H1 (cell line): ENCODE data around the gene ARMS2. TPM values are rescaled to one million over a fixed set of nuclear protein-coding genes. Genes with fewer than 3 reads are reported as not detected.

ENCODE experiments used
- CTCF ChIA-PET: fragments of 300-600 bp; sonication (Branson Sonifier 250); formaldehyde crosslinking; loops from one replicate; lab custom pipeline; 2021; ENCODE audit not compliant: partially characterized antibody; lab: Charles Lee
- POLR2A ChIA-PET: fragments of 300-600 bp; sonication (Branson Sonifier 250); formaldehyde crosslinking; loops from one replicate; lab custom pipeline; 2021; ENCODE audit warnings: inconsistent platforms; ENCODE audit not compliant: partially characterized antibody; lab: Charles Lee
- DNase-seq, 2 experiments: peaks; one replicate each; pipeline versions ENCODE4 v3.0.0 to v3.0.0-alpha.2; 2010 to 2022; ENCODE audit warnings: low spot score in 2 of 2, low read depth in 1 of 2, mixed read lengths in 1 of 2
- FAIRE-seq: peaks from 2 replicates; lab custom pipeline; 2011; peaks lifted over from hg19 to GRCh38; lab: Jason Lieb, UNC
- H2AFZ ChIP-seq: 2 replicates; pipeline ENCODE4 v1.8.1; 2012; ENCODE audit warnings: low read length, inconsistent platforms
- H2AK5ac ChIP-seq: 2 replicates; pipeline ENCODE4 v1.6.1; 2013; ENCODE audit warnings: low read depth, low read length
- H2BK120ac ChIP-seq: replicated peaks from 2 replicates; pipeline ENCODE3; 2013; ENCODE audit warnings: low read depth, low read length, inconsistent platforms
- H2BK12ac ChIP-seq: 2 replicates; pipeline ENCODE4 v1.6.1; 2013; ENCODE audit warnings: low read depth, low read length
- H2BK15ac ChIP-seq: 2 replicates; pipeline ENCODE4 v1.6.1; 2013; ENCODE audit warnings: low read length
- H2BK20ac ChIP-seq: 2 replicates; pipeline ENCODE4 v1.6.1; 2013; ENCODE audit warnings: low read length
- H2BK5ac ChIP-seq: 2 replicates; pipeline ENCODE4 v1.6.1; 2013; ENCODE audit warnings: low read depth, low read length
- H3K14ac ChIP-seq: 2 replicates; pipeline ENCODE4 v1.6.1; 2013; ENCODE audit warnings: inconsistent platforms; ENCODE audit not compliant: insufficient read length
- H3K18ac ChIP-seq: 2 replicates; pipeline ENCODE4 v1.6.1; 2013; ENCODE audit warnings: low read length; ENCODE audit errors: extremely low read depth
- H3K23ac ChIP-seq: 2 replicates; pipeline ENCODE4 v1.6.1; 2013; ENCODE audit warnings: inconsistent platforms; ENCODE audit not compliant: insufficient read length
- H3K23me2 ChIP-seq: 2 replicates; pipeline ENCODE4 v1.6.1; 2013; ENCODE audit warnings: low read depth, low read length
- H3K27ac ChIP-seq: 2 replicates; pipeline ENCODE4 v1.6.1; 2011; ENCODE audit warnings: low read depth, low read length, inconsistent platforms
- H3K27me3 ChIP-seq, 4 experiments: replicated peaks in 1 of 4; 1 replicate in 1 of 4; 2 replicates in 3 of 4; pipeline versions ENCODE4 v1.6.1 to v1.8.1; 2011 to 2013; ENCODE audit warnings: low read length in 3 of 4, mild to moderate bottlenecking in 3 of 4, inconsistent platforms in 2 of 4, mixed read lengths in 2 of 4, moderate library complexity in 1 of 4; ENCODE audit not compliant: control insufficient read depth in 3 of 4, insufficient read depth in 3 of 4; ENCODE audit errors: extremely low read depth in 1 of 4
- H3K36me3 ChIP-seq, 4 experiments: 2 replicates each; pipeline versions ENCODE4 v1.6.1 to v1.8.1; 2011 to 2013; ENCODE audit warnings: mild to moderate bottlenecking in 4 of 4, low read length in 3 of 4, moderate library complexity in 2 of 4, control low read depth in 1 of 4, inconsistent platforms in 1 of 4; ENCODE audit not compliant: insufficient read depth in 4 of 4, control insufficient read depth in 2 of 4
- H3K4ac ChIP-seq: replicated peaks from 2 replicates; pipeline ENCODE3; 2013; ENCODE audit warnings: low read length, low read depth, mixed read lengths, inconsistent platforms; ENCODE audit not compliant: insufficient read length
- H3K4me1 ChIP-seq, 4 experiments: replicated peaks in 1 of 4; 1 replicate in 1 of 4; 2 replicates in 3 of 4; pipeline versions ENCODE4 v1.6.1 to v1.8.1; 2011 to 2013; ENCODE audit warnings: low read length in 3 of 4, inconsistent platforms in 2 of 4, mixed read lengths in 1 of 4; ENCODE audit not compliant: insufficient read depth in 4 of 4, control insufficient read depth in 3 of 4
- H3K4me2 ChIP-seq, 2 experiments: 2 replicates each; pipeline versions ENCODE4 v1.6.1 to v1.8.1; 2011 to 2013; ENCODE audit warnings: low read depth in 2 of 2, low read length in 2 of 2, control low read depth in 1 of 2, inconsistent platforms in 1 of 2, mild to moderate bottlenecking in 1 of 2; ENCODE audit not compliant: insufficient read depth in 1 of 2
- H3K4me3 ChIP-seq, 4 experiments: fragments of 200-600, 300-600 bp in 1 of 4; sonication (generic), shearing (Covaris generic), sonication (Bioruptor Twin) in 1 of 4; 2 replicates each; pipeline versions ENCODE4 v1.5.1 to v1.8.1; 2011 to 2016; ENCODE audit warnings: low read length in 4 of 4, low read depth in 3 of 4, control low read depth in 2 of 4, inconsistent platforms in 2 of 4, mild to moderate bottlenecking in 2 of 4, mixed read lengths in 1 of 4, moderate library complexity in 1 of 4; ENCODE audit not compliant: insufficient read depth in 2 of 4; ENCODE audit errors: extremely low read depth in 1 of 4
- H3K56ac ChIP-seq: replicated peaks from 2 replicates; pipeline ENCODE3; 2013; ENCODE audit warnings: low read depth, mild to moderate bottlenecking, mixed read lengths, low read length, inconsistent platforms; ENCODE audit not compliant: insufficient read length
- H3K79me1 ChIP-seq: 2 replicates; pipeline ENCODE4 v1.6.1; 2013; ENCODE audit warnings: low read depth, low read length, control low read depth
- H3K79me2 ChIP-seq, 2 experiments: 2 replicates each; pipeline versions ENCODE4 v1.6.1 to v1.8.1; 2012 to 2013; ENCODE audit warnings: low read length in 2 of 2, mild to moderate bottlenecking in 2 of 2, inconsistent platforms in 1 of 2; ENCODE audit not compliant: insufficient read depth in 2 of 2, control insufficient read depth in 1 of 2
- H3K9ac ChIP-seq, 4 experiments: replicated peaks in 1 of 4; 1 replicate in 1 of 4; 2 replicates in 3 of 4; pipeline versions ENCODE4 v1.6.1 to v1.8.1; 2011 to 2013; ENCODE audit warnings: low read depth in 3 of 4, low read length in 3 of 4, control low read depth in 2 of 4, mild to moderate bottlenecking in 2 of 4, moderate library complexity in 2 of 4, inconsistent platforms in 1 of 4; ENCODE audit errors: extremely low read depth in 1 of 4
- H3K9me3 ChIP-seq, 2 experiments: 2 replicates each; pipeline versions ENCODE4 v1.6.1 to v1.8.1; 2012 to 2013; ENCODE audit warnings: mild to moderate bottlenecking in 2 of 2, moderate library complexity in 2 of 2, control low read depth in 1 of 2, inconsistent platforms in 1 of 2, low read depth in 1 of 2, low read length in 1 of 2, mixed read lengths in 1 of 2; ENCODE audit not compliant: insufficient read depth in 2 of 2
- H4K20me1 ChIP-seq, 2 experiments: replicated peaks in 1 of 2; 2 replicates each; pipeline versions ENCODE3 to v1.8.1; 2011 to 2013; ENCODE audit warnings: inconsistent platforms in 2 of 2, low read length in 2 of 2, mild to moderate bottlenecking in 1 of 2; ENCODE audit not compliant: insufficient read depth in 2 of 2, control insufficient read depth in 1 of 2
- H4K5ac ChIP-seq: 2 replicates; pipeline ENCODE4 v1.6.1; 2013; ENCODE audit warnings: low read length, low read depth, mixed read lengths, inconsistent platforms; ENCODE audit not compliant: insufficient read length
- H4K8ac ChIP-seq: 2 replicates; pipeline ENCODE4 v1.8.0; 2013; ENCODE audit warnings: mild to moderate bottlenecking, moderate library complexity, low read length, inconsistent platforms; ENCODE audit not compliant: insufficient read depth; ENCODE audit errors: extremely low read depth
- H4K91ac ChIP-seq: replicated peaks from 2 replicates; pipeline ENCODE3; 2013; ENCODE audit warnings: low read length, mixed read lengths, inconsistent platforms; ENCODE audit not compliant: insufficient read length
- CHD2 ChIP-seq: IDR thresholded peaks from 2 replicates; pipeline ENCODE4 v1.6.1; 2012; ENCODE audit warnings: low read length, improper control_type of control experiment
- JUN ChIP-seq: IDR thresholded peaks from 2 replicates; pipeline ENCODE4 v1.6.1; 2011; ENCODE audit warnings: low read depth, mild to moderate bottlenecking, improper control_type of control experiment, low read length
- POLR2AphosphoS5 ChIP-seq: IDR thresholded peaks from 2 replicates; pipeline ENCODE4 v1.6.1; 2011; ENCODE audit warnings: low read depth, low read length
- RAD21 ChIP-seq, 2 experiments: IDR thresholded peaks in 1 of 2; conservative IDR thresholded peaks in 1 of 2; 2 replicates each; pipeline ENCODE4 v1.6.1; 2011; ENCODE audit warnings: low read depth in 2 of 2, low read length in 2 of 2, improper control_type of control experiment in 1 of 2, inconsistent platforms in 1 of 2, mild to moderate bottlenecking in 1 of 2, moderate library complexity in 1 of 2
- RNF2 ChIP-seq: fragments of 200-900, 300-1000 bp; sonication (generic); IDR thresholded peaks from 2 replicates; pipeline ENCODE4 v1.7.1; 2016; ENCODE audit warnings: borderline replicate concordance, low read depth, mild to moderate bottlenecking, antibody characterized with exemption, low read length; ENCODE audit not compliant: poor library complexity, severe bottlenecking; ENCODE audit errors: missing control alignments
- TBP ChIP-seq: IDR thresholded peaks from 2 replicates; pipeline ENCODE4 v1.6.1; 2011; ENCODE audit warnings: low read depth, low read length, improper control_type of control experiment
- YY1 ChIP-seq: IDR thresholded peaks from 2 replicates; pipeline ENCODE4 v1.6.1; 2011; ENCODE audit warnings: low read depth, mild to moderate bottlenecking, low read length
- WGBS, 2 experiments: shearing (Covaris generic) in 1 of 2; methylation state at CpG; one replicate each; pipeline versions ENCODE4 v1.1.6 to v1.1.7; 2013 to 2015; ENCODE audit warnings: low lambda C conversion rate in 2 of 2, mixed read lengths in 2 of 2, inconsistent platforms in 1 of 2, low coverage in 1 of 2, missing lambda C conversion rate in 1 of 2; ENCODE audit not compliant: insufficient replicate concordance in 2 of 2, insufficient coverage in 1 of 2, insufficient read length in 1 of 2; ENCODE audit errors: extremely low coverage in 1 of 2, missing lambda C conversion rate in 1 of 2; 5-methylcytosine and 5-hydroxymethylcytosine counted together
- polyA plus RNA-seq, 7 experiments: library from polyadenylated mRNA; depleted of rRNA in 3 of 7; stranded (reverse) in 5 of 7; unstranded in 2 of 7; fragments of >200 nt in 5 of 7; fragments of 200-250 nt in 2 of 7; gene quantifications; 1 replicate in 5 of 7; 2 replicates in 1 of 7; 4 replicates in 1 of 7; pipeline versions ENCODE4 v1.2.1 to v1.2.3, GENCODE V29; 2011 to 2013; ENCODE audit warnings: missing spikeins in 2 of 7, mixed read lengths in 2 of 7
- total RNA-seq: library from RNA; stranded (reverse); fragmentation: NEBNext Ultra II Directional; extraction: Animal tissue kit (Norgen Biotek cat#: 25700); gene quantifications from 2 replicates; pipeline ENCODE4 v1.2.1, GENCODE V29; 2021
- TF ChIP-seq, protein P1 (sequence below): IDR thresholded peaks from 2 replicates; pipeline ENCODE4 v1.6.1; 2011; ENCODE audit warnings: low read length, improper control_type of control experiment
- TF ChIP-seq, protein P2 (sequence below): IDR thresholded peaks from 2 replicates; pipeline ENCODE4 v1.6.1; 2012; ENCODE audit warnings: low read length, inconsistent platforms

ARMS2 gene
- total and polyA plus RNA-seq, 2 of the 8 experiments (the other 6 are each of a cell fraction or from before 2014, with no cell fraction given) = not detected

DNA sequence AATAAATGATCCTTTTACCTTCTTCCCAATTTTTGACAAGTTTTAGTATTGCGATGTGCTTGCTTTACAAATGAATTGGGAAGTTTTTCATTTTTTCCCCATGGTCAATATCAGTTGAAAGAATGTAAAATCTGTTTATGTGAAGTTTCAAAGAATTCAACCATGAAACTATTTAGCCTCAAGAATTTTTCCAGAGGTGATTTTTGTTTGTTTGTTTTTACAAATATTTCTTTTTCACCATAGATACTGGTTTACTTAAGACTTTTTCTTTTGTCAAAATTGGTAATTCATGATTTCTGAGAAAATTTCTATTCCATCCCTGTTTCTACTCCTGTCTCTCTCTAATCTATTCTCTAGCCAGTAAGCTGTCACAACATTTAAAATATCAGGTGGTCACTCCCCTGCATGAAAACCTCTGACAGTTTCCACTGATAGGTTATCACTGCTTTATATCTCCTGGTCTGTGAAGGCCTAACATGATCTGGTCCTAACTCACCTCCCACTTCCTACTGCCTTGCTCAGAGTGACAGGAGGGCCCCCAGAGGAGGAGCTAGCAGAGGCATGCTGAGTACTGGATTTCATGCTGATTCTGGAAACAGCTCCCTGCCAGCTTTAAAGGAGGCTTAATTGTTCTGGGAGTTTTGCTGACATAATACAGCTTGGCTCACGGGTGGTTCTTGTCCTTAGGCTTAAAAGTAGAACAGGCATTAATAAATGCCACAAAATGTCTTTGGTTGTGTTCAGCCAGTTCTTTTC lies 7.6 kb upstream of the ARMS2 start:
- Histone ChIP-seq H4K20me1 (no peaks in the 10 kb centered on the region), H3K9me3 (peaks cover 3 to 8% of the 10 kb centered on the region in 2 experiments; a peak in 3 of 4 replicates), H2BK15ac (no peak overlapping the region), H3K79me2 (no peaks in the 10 kb centered on the region), H2BK12ac (no peak overlapping the region), H3K79me1 (no peaks in the 10 kb centered on the region), H3K4ac (no peak overlapping the region), H3K27ac (no peak overlapping the region), H3K23ac (no peak overlapping the region), H4K5ac (no peak overlapping the region), H3K27me3 (no peaks in the 10 kb centered on the region), H4K91ac (no peak overlapping the region), H3K4me3 (no peak overlapping the region), H3K9ac (no peak overlapping the region), H2BK120ac (no peak overlapping the region), H3K56ac (no peak overlapping the region), H3K36me3 (no peaks in the 10 kb centered on the region), H3K4me1 (no peaks in the 10 kb centered on the region), H3K18ac (no peak overlapping the region), H4K8ac (no peak overlapping the region), H2BK5ac (no peak overlapping the region), H3K14ac (no peak overlapping the region), H2AK5ac (no peak overlapping the region), H2BK20ac (no peak overlapping the region), H2AFZ (no peak overlapping the region), H3K23me2 (no peaks in the 10 kb centered on the region), H3K4me2 (no peak overlapping the region)
- 76% methylated on average over 2 of the region's 2 CpGs; no CpG with 5 or more reads in 1 of the 2 experiments for WGBS, 2 experiments
- ChIA-PET POLR2A (interaction anchor here (0.8 kb wide), 1 partner anchor 55 kb away, joined by 3 read pairs; no protein-coding TSS in a partner anchor), CTCF (interaction anchor here (0.6 to 1.2 kb wide), 6 partner anchors 12 to 244 kb away, joined by 3 to 4 read pairs (median 3); no protein-coding TSS in a partner anchor)
- DNase-seq = no peak
- no peak for FAIRE-seq
- TF ChIP-seq TBP (no peak), YY1 (no peak), CHD2 (no peak), POLR2AphosphoS5 (no peak), RAD21 (IDR thresholded peaks at IDR 0.05 in 1 of 2, conservative IDR thresholded peaks at IDR 0.05 in 1 of 2; ENCODE audit: low read depth in 2 of 2, low read length in 2 of 2) (no peak), RNF2 (no peak), JUN (no peak)
- TF ChIP-seq, protein P1, sequence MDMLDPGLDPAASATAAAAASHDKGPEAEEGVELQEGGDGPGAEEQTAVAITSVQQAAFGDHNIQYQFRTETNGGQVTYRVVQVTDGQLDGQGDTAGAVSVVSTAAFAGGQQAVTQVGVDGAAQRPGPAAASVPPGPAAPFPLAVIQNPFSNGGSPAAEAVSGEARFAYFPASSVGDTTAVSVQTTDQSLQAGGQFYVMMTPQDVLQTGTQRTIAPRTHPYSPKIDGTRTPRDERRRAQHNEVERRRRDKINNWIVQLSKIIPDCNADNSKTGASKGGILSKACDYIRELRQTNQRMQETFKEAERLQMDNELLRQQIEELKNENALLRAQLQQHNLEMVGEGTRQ = no peak
- TF ChIP-seq, protein P2, sequence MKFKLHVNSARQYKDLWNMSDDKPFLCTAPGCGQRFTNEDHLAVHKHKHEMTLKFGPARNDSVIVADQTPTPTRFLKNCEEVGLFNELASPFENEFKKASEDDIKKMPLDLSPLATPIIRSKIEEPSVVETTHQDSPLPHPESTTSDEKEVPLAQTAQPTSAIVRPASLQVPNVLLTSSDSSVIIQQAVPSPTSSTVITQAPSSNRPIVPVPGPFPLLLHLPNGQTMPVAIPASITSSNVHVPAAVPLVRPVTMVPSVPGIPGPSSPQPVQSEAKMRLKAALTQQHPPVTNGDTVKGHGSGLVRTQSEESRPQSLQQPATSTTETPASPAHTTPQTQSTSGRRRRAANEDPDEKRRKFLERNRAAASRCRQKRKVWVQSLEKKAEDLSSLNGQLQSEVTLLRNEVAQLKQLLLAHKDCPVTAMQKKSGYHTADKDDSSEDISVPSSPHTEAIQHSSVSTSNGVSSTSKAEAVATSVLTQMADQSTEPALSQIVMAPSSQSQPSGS = no peak
